Measurements from ENCODE around the gene KIF24. TPM values are rescaled to one million over a fixed set of nuclear protein-coding genes. Genes with fewer than 3 reads are reported as not detected.
A peak's percentile ranks its signal among the peaks of the same experiment; 100 is the strongest.

KIF24 gene
- total RNA-seq, 6 experiments from 2014 or later = 0.14 to 0.74 (median 0.24) TPM

DNA sequence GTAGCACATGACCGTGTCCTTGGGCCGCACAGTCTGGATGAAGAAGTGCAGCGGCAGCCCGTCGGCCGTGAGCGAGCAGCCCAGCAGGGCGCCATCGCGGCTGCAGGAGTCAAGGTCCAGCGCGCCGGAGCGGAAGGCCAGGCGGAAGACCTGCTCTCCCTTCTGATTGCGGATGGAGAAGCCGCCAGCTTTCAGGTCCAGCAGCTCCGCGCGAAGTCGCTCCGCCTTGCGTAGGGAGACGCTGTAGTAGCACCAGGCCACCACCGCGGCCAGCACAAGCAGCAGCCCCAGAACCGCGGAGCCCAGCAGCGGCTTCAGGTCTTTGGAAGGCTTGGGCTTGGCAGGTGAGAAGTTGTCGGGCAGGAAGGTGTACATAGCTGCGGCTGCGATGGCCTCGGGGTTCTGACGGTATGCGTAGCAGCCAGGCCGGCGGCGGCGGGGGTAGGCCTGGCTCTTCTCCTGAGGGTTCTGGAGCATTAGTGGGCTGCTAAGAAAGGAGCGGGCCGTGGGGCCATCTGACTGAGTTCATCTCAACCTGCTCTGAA lies 43.5 kb upstream of the KIF24 start:
- H3K4me3 ChIP-seq = no peak overlapping the region
- DNase-seq (no peak), ATAC-seq (no peak)
- no peaks in the 10 kb centered on the region for H3K9me3 ChIP-seq
- H3K27me3 ChIP-seq = no peaks in the 10 kb centered on the region
- intact Hi-C loops (cut with DNase I) = loop anchor here in 1 of 2 donors (5.0 kb wide), 1 partner anchor 35 kb away; no protein-coding TSS in a partner anchor
- TF ChIP-seq POLR2A (IDR thresholded peaks at IDR 0.05) = no peak
- TF ChIP-seq CTCF (IDR thresholded peaks at IDR 0.05) = no peak
- peaks cover 0 to 24% (median 8%) of the 10 kb centered on the region in 4 donors for H3K36me3 ChIP-seq
- H3K4me1 ChIP-seq = peaks cover 0 to 41% (median 8%) of the 10 kb centered on the region in 4 donors
- no peak overlapping the region for H3K27ac ChIP-seq
- 82% methylated on average over 21 of the region's 41 CpGs for WGBS (ENCODE audit: insufficient coverage, low coverage, low lambda C conversion rate, missing lambda C conversion rate)

GRCh38 chr9:34371886-34372466 lies 42.9 kb upstream of the KIF24 start:
- intact Hi-C loops (cut with DNase I) = loop anchor here in 1 of 2 donors (5.0 kb wide), 1 partner anchor 35 kb away; no protein-coding TSS in a partner anchor
- Histone ChIP-seq H3K4me3 (no peak overlapping the region), H3K27ac (no peak overlapping the region), H3K9me3 (no peaks in the 10 kb centered on the region), H3K36me3 (peaks cover 0 to 24% (median 8%) of the 10 kb centered on the region in 4 donors), H3K27me3 (no peaks in the 10 kb centered on the region), H3K4me1 (peaks cover 0 to 44% (median 8%) of the 10 kb centered on the region in 4 donors)
- ATAC-seq = no peak
- 94% methylated on average over 11 of the region's 60 CpGs for WGBS (ENCODE audit: insufficient coverage, low coverage, low lambda C conversion rate, missing lambda C conversion rate)
- no peak for DNase-seq
- TF ChIP-seq POLR2A (IDR thresholded peaks at IDR 0.05) (no peak), CTCF (IDR thresholded peaks at IDR 0.05) (no peak)

- 89% methylated on average over 36 of the region's 105 CpGs for WGBS (ENCODE audit: insufficient coverage, low coverage, low lambda C conversion rate, missing lambda C conversion rate)
- no peak for DNase-seq
- H3K9me3 ChIP-seq = no peaks in the 10 kb centered on the region
- ATAC-seq = no peak
- H3K4me1 ChIP-seq = peaks cover 0 to 50% (median 10%) of the 10 kb centered on the region in 4 donors
- intact Hi-C loops (cut with DNase I) = loop anchor here in 1 of 2 donors (5.0 kb wide), 1 partner anchor 34 kb away; no protein-coding TSS in a partner anchor
- peak overlapping the region in 1 of 3 donors; percentile 53 for H3K27ac ChIP-seq
- peaks cover 0 to 24% (median 8%) of the 10 kb centered on the region in 4 donors for H3K36me3 ChIP-seq
- H3K4me3 ChIP-seq = no peak overlapping the region
- H3K27me3 ChIP-seq = no peaks in the 10 kb centered on the region
- no peak for TF ChIP-seq CTCF (IDR thresholded peaks at IDR 0.05)
- TF ChIP-seq POLR2A (IDR thresholded peaks at IDR 0.05) = no peak
Measured at GRCh38 chr9:34370970-34371880, 42.2 kb upstream of the KIF24 start.

DNA sequence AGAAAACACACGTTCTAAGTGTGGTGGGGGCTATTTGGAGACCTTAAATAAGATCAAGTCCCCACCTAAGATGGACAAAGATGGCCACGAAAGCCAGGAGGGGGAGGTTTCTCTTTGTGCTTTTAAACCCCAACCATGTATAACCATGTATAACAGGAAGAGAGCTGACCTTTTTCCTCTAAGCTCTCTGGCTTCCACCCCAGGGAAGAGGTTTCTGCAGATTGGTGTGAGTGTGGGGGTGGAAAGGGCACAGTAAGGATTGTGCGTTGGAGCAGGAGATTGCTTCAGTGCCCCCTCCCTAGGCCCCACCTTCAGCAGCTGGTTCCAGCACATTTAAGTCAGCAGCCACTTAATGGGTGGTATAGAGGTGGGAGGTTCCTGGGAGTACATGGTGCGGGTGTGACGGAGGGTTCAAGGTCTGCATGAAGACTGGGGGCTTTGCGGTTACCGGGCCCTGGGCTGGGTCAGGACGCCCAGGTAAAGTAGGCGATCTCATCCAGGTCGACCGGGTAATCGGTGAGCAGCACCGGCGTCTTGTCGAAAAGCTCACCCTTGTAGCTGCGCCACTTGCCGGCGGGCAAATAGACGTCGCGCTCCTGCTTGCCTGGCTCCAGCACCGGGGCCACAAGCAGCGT lies 41.4 kb upstream of the KIF24 start:
- Histone ChIP-seq H3K4me1 (peaks cover 0 to 49% (median 10%) of the 10 kb centered on the region in 4 donors), H3K9me3 (no peaks in the 10 kb centered on the region), H3K4me3 (no peak overlapping the region), H3K36me3 (peaks cover 0 to 24% (median 8%) of the 10 kb centered on the region in 4 donors), H3K27me3 (no peaks in the 10 kb centered on the region), H3K27ac (peak overlapping the region in 1 of 3 donors; percentile 53)
- TF ChIP-seq CTCF (IDR thresholded peaks at IDR 0.05) (no peak), POLR2A (IDR thresholded peaks at IDR 0.05) (no peak)
- intact Hi-C loops (cut with DNase I) = loop anchor here in 1 of 2 donors (5.0 kb wide), 1 partner anchor 33 kb away; no protein-coding TSS in a partner anchor
- ATAC-seq (peak; percentile 25 to 53 (median 42)), DNase-seq (no peak)
- 62% methylated on average over 10 of the region's 23 CpGs for WGBS (ENCODE audit: insufficient coverage, low coverage, low lambda C conversion rate, missing lambda C conversion rate)
